Keratinocyte (primary cell): ENCODE measurements around the gene ITPR1.

ENCODE experiments used
- EZH2 ChIP-seq: IDR thresholded peaks from one replicate; pipeline ENCODE4 v1.6.1; 2012; ENCODE audit warnings: inconsistent platforms, mild to moderate bottlenecking, low read length, moderate library complexity
- TF ChIP-seq, protein P1 (sequence below), 3 experiments: IDR thresholded peaks in 1 of 3; conservative IDR thresholded peaks in 1 of 3; optimal IDR thresholded peaks in 1 of 3; 2 replicates in 2 of 3; 3 replicates in 1 of 3; pipeline versions ENCODE3 to v1.5.1; 2011; ENCODE audit warnings: low read length in 3 of 3, mild to moderate bottlenecking in 3 of 3, moderate library complexity in 2 of 3, control low read depth in 1 of 3, inconsistent platforms in 1 of 3; ENCODE audit not compliant: insufficient read depth in 2 of 3; ENCODE audit errors: extremely low read depth in 1 of 3

DNA sequence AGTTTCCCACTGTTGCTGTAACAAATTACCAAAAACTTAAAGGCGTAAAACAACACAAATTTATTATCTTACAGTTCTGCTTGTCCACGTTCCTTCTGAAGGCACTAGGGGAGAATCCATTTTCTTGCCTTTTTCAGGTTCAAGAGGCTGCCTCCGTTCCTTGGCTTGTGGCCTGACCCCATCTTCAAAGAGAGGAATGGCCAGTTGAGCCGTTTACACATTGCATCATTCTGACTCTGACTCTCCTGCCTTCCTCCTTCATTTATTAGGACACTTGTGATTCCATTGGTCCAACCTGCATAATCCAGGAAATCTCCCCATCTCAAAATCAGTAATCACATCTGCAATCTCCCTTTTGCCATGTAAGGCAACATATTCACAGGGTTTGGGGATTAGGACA is 363.4 kb downstream of the ITPR1 start:
- TF ChIP-seq, protein P1, sequence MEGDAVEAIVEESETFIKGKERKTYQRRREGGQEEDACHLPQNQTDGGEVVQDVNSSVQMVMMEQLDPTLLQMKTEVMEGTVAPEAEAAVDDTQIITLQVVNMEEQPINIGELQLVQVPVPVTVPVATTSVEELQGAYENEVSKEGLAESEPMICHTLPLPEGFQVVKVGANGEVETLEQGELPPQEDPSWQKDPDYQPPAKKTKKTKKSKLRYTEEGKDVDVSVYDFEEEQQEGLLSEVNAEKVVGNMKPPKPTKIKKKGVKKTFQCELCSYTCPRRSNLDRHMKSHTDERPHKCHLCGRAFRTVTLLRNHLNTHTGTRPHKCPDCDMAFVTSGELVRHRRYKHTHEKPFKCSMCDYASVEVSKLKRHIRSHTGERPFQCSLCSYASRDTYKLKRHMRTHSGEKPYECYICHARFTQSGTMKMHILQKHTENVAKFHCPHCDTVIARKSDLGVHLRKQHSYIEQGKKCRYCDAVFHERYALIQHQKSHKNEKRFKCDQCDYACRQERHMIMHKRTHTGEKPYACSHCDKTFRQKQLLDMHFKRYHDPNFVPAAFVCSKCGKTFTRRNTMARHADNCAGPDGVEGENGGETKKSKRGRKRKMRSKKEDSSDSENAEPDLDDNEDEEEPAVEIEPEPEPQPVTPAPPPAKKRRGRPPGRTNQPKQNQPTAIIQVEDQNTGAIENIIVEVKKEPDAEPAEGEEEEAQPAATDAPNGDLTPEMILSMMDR (optimal IDR thresholded peaks at IDR 0.05 in 1 of 3, IDR thresholded peaks at IDR 0.05 in 1 of 3, conservative IDR thresholded peaks at IDR 0.05 in 1 of 3; ENCODE audit: extremely low read depth in 1 of 3, insufficient read depth in 2 of 3, low read length in 3 of 3), result no peak
- TF ChIP-seq EZH2, result no peak
